ENCODE data around the gene MRPL36. TPM values are rescaled to one million over a fixed set of nuclear protein-coding genes. Genes with fewer than 3 reads are reported as not detected.

MRPL36 gene
- total RNA-seq, 1 experiment from 2014 or later: 145 TPM

- no TSS peak for BruUV-seq (replicated peaks)
- CTCF ChIA-PET: no interaction called here
- intact Hi-C loops (cut with micrococcal nuclease; ENCODE audit: unreplicated experiment): loop anchor here (5.0 kb wide), 1 partner anchor 276 kb away; no protein-coding TSS in a partner anchor
- TF ChIP-seq EZH2 (IDR thresholded peaks at IDR 0.05; ENCODE audit: low read depth) (no peak), CTCF (conservative IDR thresholded peaks at IDR 0.05) (no peak)
- Histone ChIP-seq H3K36me3 (ENCODE audit: low read depth) (no peaks in the 10 kb centered on the region), H3K9me3 (ENCODE audit: insufficient read depth, low read depth) (no peaks in the 10 kb centered on the region), H3F3A (ENCODE audit: insufficient read depth, low read depth) (no peaks in the 10 kb centered on the region), H3K27me3 (ENCODE audit: insufficient read depth, low read depth) (peaks cover 95% of the 10 kb centered on the region), H3K4me3 (no peak overlapping the region), H3K79me2 (ENCODE audit: low read depth) (no peaks in the 10 kb centered on the region), H3K4me1 (replicated peaks; ENCODE audit: insufficient read depth) (no peaks in the 10 kb centered on the region), H3K4me2 (no peak overlapping the region), H2AFZ (no peak overlapping the region), H3K27ac (no peak overlapping the region), H4K20me1 (ENCODE audit: insufficient read depth) (no peaks in the 10 kb centered on the region), H3K9me2 (ENCODE audit: insufficient read depth) (no peaks in the 10 kb centered on the region)
- POLR2A ChIA-PET (ENCODE audit: unreplicated experiment): no interaction called here
- no peak for DNase-seq
Measured at GRCh38 chr5:1761453-1761755, 38.2 kb downstream of the MRPL36 start.

DNA sequence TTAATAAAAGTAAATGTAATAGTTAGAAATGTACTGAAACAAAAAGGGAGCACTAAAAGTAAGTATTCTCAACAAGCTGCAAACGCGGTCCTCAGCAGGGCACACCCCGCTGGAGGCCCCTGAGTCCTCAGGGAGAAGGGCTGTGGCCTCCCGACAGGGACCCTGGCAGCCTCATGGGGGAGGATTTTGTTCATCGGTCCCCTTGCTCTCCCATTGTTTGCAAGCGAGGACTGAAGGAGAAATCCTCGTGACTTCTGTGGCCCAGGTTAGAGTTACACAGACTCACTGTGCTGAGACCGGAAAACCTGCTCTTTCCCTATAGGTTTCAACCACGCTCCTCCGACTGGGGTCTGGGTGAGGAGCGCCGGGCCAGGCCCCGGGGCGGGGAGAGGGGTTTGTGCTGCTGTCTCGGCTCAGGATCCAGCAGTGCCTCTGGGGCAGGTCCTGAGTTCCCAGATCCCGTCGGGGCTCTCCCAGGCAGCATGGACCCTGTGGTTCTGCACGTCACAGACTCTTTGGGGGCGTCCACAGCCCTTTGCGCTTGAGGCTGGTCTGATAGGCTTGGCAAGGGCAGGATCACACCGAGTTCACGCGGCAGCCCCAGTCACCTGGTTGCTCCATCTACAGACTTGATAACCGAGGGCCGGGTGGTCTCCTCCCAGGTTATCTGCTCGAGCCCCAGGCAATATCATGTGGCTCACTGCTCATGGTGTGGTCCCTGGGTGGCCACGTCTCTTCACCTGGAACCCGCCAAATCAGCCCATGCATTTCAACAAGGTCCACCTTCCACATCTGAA lies 38.8 kb downstream of the MRPL36 start:
- intact Hi-C loops (cut with micrococcal nuclease; ENCODE audit: unreplicated experiment): loop anchor here (5.0 kb wide), 1 partner anchor 276 kb away; no protein-coding TSS in a partner anchor
- no peak overlapping the region for H3K27ac ChIP-seq
- H3K79me2 ChIP-seq (ENCODE audit: low read depth): no peaks in the 10 kb centered on the region
- H2AFZ ChIP-seq: no peak overlapping the region
- ChIA-PET POLR2A (ENCODE audit: unreplicated experiment) (interaction anchor here (0.6 kb wide), 1 partner anchor 1296 kb away, joined by 3 read pairs; no protein-coding TSS in a partner anchor), CTCF (no interaction called here)
- H3K4me2 ChIP-seq: no peak overlapping the region
- no TSS peak for BruUV-seq (replicated peaks)
- H3F3A ChIP-seq (ENCODE audit: insufficient read depth, low read depth): no peaks in the 10 kb centered on the region
- H3K9me3 ChIP-seq (ENCODE audit: insufficient read depth, low read depth): no peaks in the 10 kb centered on the region
- DNase-seq: no peak
- no peak overlapping the region for H3K4me3 ChIP-seq
- no peaks in the 10 kb centered on the region for H4K20me1 ChIP-seq (ENCODE audit: insufficient read depth)
- H3K36me3 ChIP-seq (ENCODE audit: low read depth): no peaks in the 10 kb centered on the region
- no peaks in the 10 kb centered on the region for H3K9me2 ChIP-seq (ENCODE audit: insufficient read depth)
- no peaks in the 10 kb centered on the region for H3K4me1 ChIP-seq (replicated peaks; ENCODE audit: insufficient read depth)
- H3K27me3 ChIP-seq (ENCODE audit: insufficient read depth, low read depth): peaks cover 95% of the 10 kb centered on the region
- TF ChIP-seq CTCF (conservative IDR thresholded peaks at IDR 0.05): no peak
- TF ChIP-seq EZH2 (IDR thresholded peaks at IDR 0.05; ENCODE audit: low read depth): no peak

GRCh38 chr5:1760231-1760630 lies 39.4 kb downstream of the MRPL36 start:
- CTCF ChIA-PET: no interaction called here
- H2AFZ ChIP-seq: no peak overlapping the region
- no peak overlapping the region for H3K4me2 ChIP-seq
- H3K79me2 ChIP-seq (ENCODE audit: low read depth): no peaks in the 10 kb centered on the region
- no peak overlapping the region for H3K27ac ChIP-seq
- H3K36me3 ChIP-seq (ENCODE audit: low read depth): no peaks in the 10 kb centered on the region
- intact Hi-C loops (cut with micrococcal nuclease; ENCODE audit: unreplicated experiment): loop anchor here (5.0 kb wide), 1 partner anchor 277 kb away; no protein-coding TSS in a partner anchor
- DNase-seq: no peak
- peaks cover 95% of the 10 kb centered on the region for H3K27me3 ChIP-seq (ENCODE audit: insufficient read depth, low read depth)
- no peaks in the 10 kb centered on the region for H3K9me3 ChIP-seq (ENCODE audit: insufficient read depth, low read depth)
- no peaks in the 10 kb centered on the region for H3K4me1 ChIP-seq (replicated peaks; ENCODE audit: insufficient read depth)
- H4K20me1 ChIP-seq (ENCODE audit: insufficient read depth): 0 out of 2 replicates have a peak, but pooled peaks cover 3% of the 10 kb centered on the region
- BruUV-seq (replicated peaks): no TSS peak
- no peaks in the 10 kb centered on the region for H3K9me2 ChIP-seq (ENCODE audit: insufficient read depth)
- H3F3A ChIP-seq (ENCODE audit: insufficient read depth, low read depth): no peaks in the 10 kb centered on the region
- H3K4me3 ChIP-seq: no peak overlapping the region
- TF ChIP-seq CTCF (conservative IDR thresholded peaks at IDR 0.05): no peak
- TF ChIP-seq EZH2 (IDR thresholded peaks at IDR 0.05; ENCODE audit: low read depth): no peak; the same call in 1 of the 2 replicates
- POLR2A ChIA-PET (ENCODE audit: unreplicated experiment): interaction anchor here (0.6 kb wide), 1 partner anchor 1296 kb away, joined by 3 read pairs; no protein-coding TSS in a partner anchor
